Stomach (tissue), 9 donors: ENCODE data around the gene EHD2. TPM values are rescaled to one million over a fixed set of nuclear protein-coding genes. Genes with fewer than 3 reads are reported as not detected.

ENCODE experiments used
- DNase-seq, 2 donors: peaks; one replicate each; pipeline versions ENCODE4 v3.0.0 to v3.0.0-alpha.2; 2013 to 2019
- H3K27ac ChIP-seq, 5 donors: fragments of 200-600 bp in 4 of 5; sonication (generic) in 4 of 5; one replicate each; pipeline ENCODE4 v1.5.1; 2013 to 2019; ENCODE audit warnings: mild to moderate bottlenecking in 1 of 5, moderate library complexity in 1 of 5
- H3K27me3 ChIP-seq, 3 donors: fragments of 200-600 bp; sonication (generic); one replicate each; pipeline ENCODE4 v1.5.1; 2017 to 2019; ENCODE audit warnings: mixed run types in 1 of 3
- H3K36me3 ChIP-seq, 4 donors: fragments of 200-600 bp; sonication (generic); 1 replicate in 3 of 4; 2 replicates in 1 of 4; pipeline ENCODE4 v1.5.1; 2016 to 2019
- H3K4me1 ChIP-seq, 4 donors: fragments of 200-600 bp; sonication (generic); one replicate each; pipeline ENCODE4 v1.5.1; 2016 to 2019
- H3K4me3 ChIP-seq, 4 donors: fragments of 200-600 bp; sonication (generic) in 3 of 4; one replicate each; pipeline ENCODE4 v1.5.1; 2016 to 2019; ENCODE audit warnings: mild to moderate bottlenecking in 1 of 4
- H3K9me3 ChIP-seq, 4 donors: fragments of 200-600 bp; sonication (generic); one replicate each; pipeline ENCODE4 v1.5.1; 2016 to 2019
- CTCF ChIP-seq, 7 experiments: fragments of 450-650 bp in 4 of 7; fragments of 200-600 bp in 3 of 7; sonication (generic) in 3 of 7; IDR thresholded peaks; one replicate each; pipeline ENCODE4 v1.5.1; 2016 to 2019; ENCODE audit warnings: antibody characterized with exemption in 7 of 7, control low read depth in 2 of 7, mild to moderate bottlenecking in 1 of 7
- EP300 ChIP-seq: sonication (generic); formaldehyde crosslinking; IDR thresholded peaks from one replicate; pipeline ENCODE4 v1.6.1; 2017; ENCODE audit warnings: antibody characterized with exemption
- POLR2A ChIP-seq, 4 donors: fragments of 450-650 bp; IDR thresholded peaks; one replicate each; pipeline ENCODE4 v1.6.1; 2016; ENCODE audit warnings: antibody characterized with exemption in 4 of 4, control low read depth in 2 of 4, mild to moderate bottlenecking in 1 of 4, moderate library complexity in 1 of 4
- POLR2AphosphoS5 ChIP-seq, 3 donors: sonication (generic); formaldehyde crosslinking; IDR thresholded peaks; one replicate each; pipeline ENCODE4 v1.6.1; 2016; ENCODE audit warnings: antibody characterized with exemption in 3 of 3
- WGBS, 5 donors: extraction: QIAGEN DNeasy Blood & Tissue Kit in 3 of 5; methylation state at CpG; one replicate each; pipeline versions ENCODE4 v1.1.5 to v1.1.7; 2013 to 2018; 5-methylcytosine and 5-hydroxymethylcytosine counted together
- intact Hi-C: fragments of 100-400 bp; cut with DNase I; formaldehyde crosslinking; loops from one replicate; pipeline ENCODE4 v1.15.1; 2023; ENCODE audit warnings: low total_unique reads
- polyA plus RNA-seq, 3 donors: library from polyadenylated mRNA; stranded (reverse); fragments of 200-250 nt; gene quantifications; one replicate each; pipeline ENCODE4 v1.2.3, GENCODE V29; 2013
- total RNA-seq, 5 donors: library from RNA; depleted of rRNA; stranded (reverse); fragments of >200 nt; gene quantifications; one replicate each; pipeline versions ENCODE4 v1.1.0 to v1.2.3, GENCODE V29; 2014 to 2016
- donor health status: healthy with polysubstance abuse.
- donor health status: Bipolar disorder and iron deficiency.
- donor health status: healthy.

Gene EHD2
- total and polyA plus RNA-seq, 8 donors: 24.5 to 334 (median 38.5) TPM

GRCh38 chr19:47696635-47697034 is 16.6 kb upstream of the EHD2 start:
- H3K36me3 ChIP-seq: peaks cover 29 to 81% (median 78%) of the 10 kb centered on the region in 4 donors

GRCh38 chr19:47697863-47698609 is 15.2 kb upstream of the EHD2 start:
- Histone ChIP-seq H3K4me3 (no peak overlapping the region), H3K27me3 (no peaks in the 10 kb centered on the region), H3K36me3 (peaks cover 43 to 81% (median 78%) of the 10 kb centered on the region in 4 donors), H3K9me3 (no peaks in the 10 kb centered on the region), H3K27ac (peak overlapping the region in 4 of 5 donors; percentile 65 to 78 (median 68)), H3K4me1 (peaks cover 0 to 16% (median 4%) of the 10 kb centered on the region in 4 donors)
- peak; percentile 79 to 92 for DNase-seq
- 34 to 42% (median 39%) methylated on average over 19 to 21 of the region's 21 CpGs for WGBS, 5 donors
- intact Hi-C loops: no loop called here
- TF ChIP-seq CTCF (IDR thresholded peaks at IDR 0.05) (peak in 6 of 7 experiments; percentile 76 to 99 (median 96)), POLR2A (IDR thresholded peaks at IDR 0.05) (no peak), POLR2AphosphoS5 (IDR thresholded peaks at IDR 0.05) (peak in 2 of 3 donors; percentile 38 to 83), EP300 (no peak)

More at GRCh38 chr19:47696635-47697034, 16.6 kb upstream of the EHD2 start:
- H3K4me1 ChIP-seq: peaks cover 0 to 16% (median 4%) of the 10 kb centered on the region in 4 donors
- DNase-seq: no peak
- intact Hi-C loops: no loop called here
- no peak overlapping the region for H3K4me3 ChIP-seq
- no peaks in the 10 kb centered on the region for H3K9me3 ChIP-seq
- H3K27me3 ChIP-seq: no peaks in the 10 kb centered on the region
- no peak for TF ChIP-seq POLR2AphosphoS5 (IDR thresholded peaks at IDR 0.05)
- peak overlapping the region in 1 of 5 donors; percentile 78 for H3K27ac ChIP-seq
- WGBS, 5 donors: 89 to 97% (median 94%) methylated on average over 8 of the region's 8 CpGs

GRCh38 chr19:47698631-47699359 is 14.4 kb upstream of the EHD2 start:
- no peak for DNase-seq
- Histone ChIP-seq H3K9me3 (no peaks in the 10 kb centered on the region), H3K4me3 (no peak overlapping the region), H3K27me3 (no peaks in the 10 kb centered on the region), H3K27ac (peak overlapping the region in 3 of 5 donors; percentile 9 to 78 (median 68)), H3K4me1 (peaks cover 0 to 16% (median 4%) of the 10 kb centered on the region in 4 donors), H3K36me3 (peaks cover 43 to 80% (median 77%) of the 10 kb centered on the region in 4 donors)
- 87 to 90% (median 90%) methylated on average over 43 to 46 of the region's 46 CpGs for WGBS, 5 donors
- intact Hi-C loops: no loop called here
- TF ChIP-seq POLR2AphosphoS5 (IDR thresholded peaks at IDR 0.05): no peak
- TF ChIP-seq CTCF (IDR thresholded peaks at IDR 0.05): no peak

- Histone ChIP-seq H3K27ac (no peak overlapping the region), H3K9me3 (no peaks in the 10 kb centered on the region), H3K4me1 (peaks cover 0 to 16% (median 4%) of the 10 kb centered on the region in 4 donors), H3K36me3 (peaks cover 43 to 80% (median 76%) of the 10 kb centered on the region in 4 donors), H3K4me3 (no peak overlapping the region), H3K27me3 (no peaks in the 10 kb centered on the region)
- TF ChIP-seq CTCF (IDR thresholded peaks at IDR 0.05) (peak in 5 of 7 experiments; percentile 52 to 85 (median 75)), EP300 (no peak)
- intact Hi-C loops: no loop called here
- DNase-seq: peak; percentile 59 to 73
- WGBS, 5 donors: 54 to 67% (median 63%) methylated on average over 8 to 9 of the region's 9 CpGs
Observed at GRCh38 chr19:47699360-47699917, 13.8 kb upstream of the EHD2 start.
